SK-N-MC (cell line): ENCODE data around the gene ELP2.
"Not testable (repeated sequence)": the region's sequence is repeated elsewhere in the genome, so short reads cannot be mapped to it uniquely, and the experiment has no call there.

ENCODE experiments used
- DNase-seq: peaks from one replicate; pipeline ENCODE4 v3.0.0-alpha.2; 2011; ENCODE audit warnings: low read depth, low spot score
- H3K27ac ChIP-seq: fragments of 200-600 bp; sonication (generic); 2 replicates; pipeline ENCODE4 v1.5.1; 2016; ENCODE audit warnings: mixed run types
- H3K36me3 ChIP-seq: fragments of 200-600 bp; sonication (generic); 2 replicates; pipeline ENCODE4 v1.6.1; 2017; ENCODE audit warnings: antibody characterized with exemption, low read length, mixed read lengths; ENCODE audit not compliant: insufficient read depth
- H3K4me3 ChIP-seq: fragments of 200-600 bp; sonication (generic); 2 replicates; pipeline ENCODE4 v1.5.1; 2016
- H3K9ac ChIP-seq: fragments of 200-600 bp; sonication (generic); 2 replicates; pipeline ENCODE4 v1.8.0; 2017; ENCODE audit warnings: mixed run types, mixed read lengths; ENCODE audit not compliant: insufficient read length
- H3K9me3 ChIP-seq: fragments of 200-600 bp; sonication (generic); 2 replicates; pipeline ENCODE4 v1.6.1; 2017; ENCODE audit warnings: low read depth, mild to moderate bottlenecking, antibody characterized with exemption, low read length, moderate library complexity, mixed read lengths
- EZH2 ChIP-seq: fragments of 200-600 bp; sonication (generic); IDR thresholded peaks from one replicate; pipeline ENCODE4 v1.6.1; 2017; ENCODE audit warnings: antibody characterized with exemption
- FOXP2 ChIP-seq: optimal IDR thresholded peaks from 2 replicates; pipeline ENCODE3; 2011; ENCODE audit warnings: mild to moderate bottlenecking, moderate library complexity; ENCODE audit not compliant: insufficient read depth; ENCODE audit errors: extremely low read length, control extremely low read depth
- POLR2AphosphoS5 ChIP-seq: IDR thresholded peaks from 2 replicates; pipeline ENCODE4 v1.6.1; 2012; ENCODE audit warnings: mild to moderate bottlenecking, low read depth, low read length, borderline replicate concordance

The ELP2 gene

GRCh38 chr18:36203360-36203895 lies 73.7 kb downstream of the ELP2 start:
- Histone ChIP-seq H3K27ac (no peak overlapping the region), H3K9me3 (no peaks in the 10 kb centered on the region), H3K4me3 (no peak overlapping the region), H3K36me3 (no peaks in the 10 kb centered on the region), H3K9ac (no peak overlapping the region)
- TF ChIP-seq EZH2 (no peak), POLR2AphosphoS5 (no peak), FOXP2 (no peak)
- no peak for DNase-seq

DNA sequence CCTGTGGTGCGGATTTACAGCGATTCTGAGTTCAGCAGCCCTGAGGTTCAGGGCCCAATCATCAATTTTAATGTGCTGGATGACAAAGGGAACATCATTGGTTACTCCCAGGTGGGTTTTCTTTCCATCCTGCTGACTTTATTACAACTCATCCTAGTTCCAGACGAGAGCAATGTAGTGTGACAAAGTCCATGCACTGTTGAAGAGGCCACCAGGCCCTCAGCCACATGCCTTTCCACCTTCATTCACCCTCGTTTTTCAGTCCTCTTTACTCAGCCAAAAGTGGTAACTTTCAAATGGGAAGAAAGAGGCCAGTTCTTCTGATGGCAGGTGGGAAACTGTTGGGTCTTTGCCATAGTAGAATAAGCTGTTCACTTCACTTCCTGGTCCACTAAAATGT lies 75.5 kb downstream of the ELP2 start:
- TF ChIP-seq EZH2 (no peak), POLR2AphosphoS5 (no peak), FOXP2 (no peak)
- Histone ChIP-seq H3K36me3 (no peaks in the 10 kb centered on the region), H3K27ac (no peak overlapping the region), H3K9ac (no peak overlapping the region), H3K4me3 (no peak overlapping the region), H3K9me3 (no peaks in the 10 kb centered on the region)
- no peak for DNase-seq

DNA sequence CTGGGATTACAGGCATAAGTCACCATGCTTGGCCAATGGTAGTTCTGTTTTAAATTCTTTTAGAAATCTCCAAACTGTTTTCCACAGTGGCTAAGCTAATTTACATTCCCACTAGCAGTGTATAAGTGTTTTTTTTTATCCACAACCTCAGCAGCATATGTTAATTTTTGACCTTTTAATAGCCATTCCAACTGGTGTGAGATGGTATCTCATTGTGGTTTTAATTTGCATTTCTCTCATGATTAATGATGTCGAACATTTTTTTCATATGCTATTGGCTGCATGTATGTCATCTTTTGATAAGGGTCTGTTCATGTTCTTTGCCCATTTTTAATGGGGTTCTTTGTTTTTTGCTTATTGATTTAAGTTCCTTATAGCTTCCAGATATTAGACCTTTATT lies 77.6 kb downstream of the ELP2 start:
- H3K4me3 ChIP-seq: no peak overlapping the region
- H3K9me3 ChIP-seq: no peaks in the 10 kb centered on the region
- no peak for TF ChIP-seq POLR2AphosphoS5
- TF ChIP-seq EZH2: no peak
- TF ChIP-seq FOXP2: no peak
- H3K36me3 ChIP-seq: no peaks in the 10 kb centered on the region
- H3K9ac ChIP-seq: no peak overlapping the region
- no peak overlapping the region for H3K27ac ChIP-seq
- DNase-seq: no peak

DNA sequence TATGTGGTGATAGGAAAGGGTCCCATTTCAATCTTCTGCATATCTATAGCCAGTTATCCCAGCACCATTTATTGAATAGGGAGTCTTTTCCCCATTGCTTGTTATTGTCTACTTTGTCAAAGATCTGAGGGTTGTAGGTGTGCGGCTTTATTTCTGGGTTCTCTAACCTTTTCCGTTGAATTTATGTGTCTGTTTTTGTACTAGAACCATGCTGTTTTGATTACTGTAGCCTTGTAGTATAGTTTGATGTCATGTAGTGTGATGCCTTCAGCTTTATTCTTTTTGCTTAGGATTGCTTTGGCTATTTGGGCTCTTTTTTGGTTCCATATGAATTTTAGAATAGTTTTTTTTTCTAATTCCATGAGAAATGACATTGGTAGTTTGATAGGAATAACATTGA lies 78.3 kb downstream of the ELP2 start:
- not testable (repeated sequence) for H3K4me3 ChIP-seq, H3K27ac ChIP-seq, H3K9me3 ChIP-seq, H3K36me3 ChIP-seq, DNase-seq, H3K9ac ChIP-seq

- TF ChIP-seq EZH2 (no peak), FOXP2 (no peak), POLR2AphosphoS5 (no peak)
- DNase-seq: no peak
- no peak overlapping the region for H3K4me3 ChIP-seq
- no peak overlapping the region for H3K9ac ChIP-seq
- H3K9me3 ChIP-seq: no peaks in the 10 kb centered on the region
- no peaks in the 10 kb centered on the region for H3K36me3 ChIP-seq
- no peak overlapping the region for H3K27ac ChIP-seq
Measured at GRCh38 chr18:36211612-36212065, 81.9 kb downstream of the ELP2 start.

- Histone ChIP-seq H3K36me3 (no peaks in the 10 kb centered on the region), H3K4me3 (no peak overlapping the region), H3K27ac (no peak overlapping the region), H3K9me3 (no peaks in the 10 kb centered on the region), H3K9ac (no peak overlapping the region)
- no peak for TF ChIP-seq POLR2AphosphoS5
- TF ChIP-seq EZH2: no peak
- no peak for TF ChIP-seq FOXP2
- DNase-seq: no peak
Measured at GRCh38 chr18:36212301-36213171, 82.8 kb downstream of the ELP2 start.

DNA sequence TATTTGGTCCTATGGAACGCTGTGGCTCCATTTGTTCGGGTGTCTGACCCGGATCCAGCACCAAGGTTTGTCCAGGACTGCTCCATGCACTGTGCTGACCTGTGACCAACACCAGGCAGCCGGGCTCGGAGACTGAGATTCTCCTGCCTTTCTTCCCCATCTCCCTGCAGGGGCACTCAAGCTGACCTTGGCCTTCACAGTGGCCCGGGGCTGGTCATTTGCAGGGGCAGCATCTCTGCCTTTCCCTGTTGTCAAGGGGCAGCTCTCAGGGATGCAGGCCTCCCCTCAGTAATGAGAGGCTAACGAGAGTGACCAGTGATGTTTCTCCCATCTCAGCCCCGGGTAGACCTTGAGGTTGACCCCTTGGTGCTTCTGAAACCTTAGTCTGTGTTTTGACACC lies 85.1 kb downstream of the ELP2 start:
- H3K9me3 ChIP-seq: no peaks in the 10 kb centered on the region
- no peak overlapping the region for H3K4me3 ChIP-seq
- H3K36me3 ChIP-seq: no peaks in the 10 kb centered on the region
- no peak for TF ChIP-seq POLR2AphosphoS5
- TF ChIP-seq FOXP2: no peak
- no peak for TF ChIP-seq EZH2
- no peak overlapping the region for H3K9ac ChIP-seq
- H3K27ac ChIP-seq: no peak overlapping the region
- DNase-seq: no peak

GRCh38 chr18:36215577-36215976 lies 85.9 kb downstream of the ELP2 start:
- Histone ChIP-seq H3K36me3 (no peaks in the 10 kb centered on the region), H3K9me3 (no peaks in the 10 kb centered on the region), H3K9ac (no peak overlapping the region), H3K27ac (no peak overlapping the region), H3K4me3 (no peak overlapping the region)
- DNase-seq: no peak
- TF ChIP-seq POLR2AphosphoS5: no peak
- no peak for TF ChIP-seq FOXP2
- TF ChIP-seq EZH2: no peak
